ENCODE results near the gene TNFAIP6.
"Not testable (repeated sequence)": the region's sequence is repeated elsewhere in the genome, so short reads cannot be mapped to it uniquely, and the experiment has no call there.

The TNFAIP6 gene, protein sequence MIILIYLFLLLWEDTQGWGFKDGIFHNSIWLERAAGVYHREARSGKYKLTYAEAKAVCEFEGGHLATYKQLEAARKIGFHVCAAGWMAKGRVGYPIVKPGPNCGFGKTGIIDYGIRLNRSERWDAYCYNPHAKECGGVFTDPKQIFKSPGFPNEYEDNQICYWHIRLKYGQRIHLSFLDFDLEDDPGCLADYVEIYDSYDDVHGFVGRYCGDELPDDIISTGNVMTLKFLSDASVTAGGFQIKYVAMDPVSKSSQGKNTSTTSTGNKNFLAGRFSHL

GRCh38 chr2:151357359-151357758, at the start of gene TNFAIP6:
TNFAIP6 (plus strand) TSS chr2:151357592; CDS start chr2:151357667, 75 bp downstream.
- FAIRE-seq (no peak), DNase-seq (ENCODE audit: insufficient read length, low spot score) (peak; percentile 22)

DNA sequence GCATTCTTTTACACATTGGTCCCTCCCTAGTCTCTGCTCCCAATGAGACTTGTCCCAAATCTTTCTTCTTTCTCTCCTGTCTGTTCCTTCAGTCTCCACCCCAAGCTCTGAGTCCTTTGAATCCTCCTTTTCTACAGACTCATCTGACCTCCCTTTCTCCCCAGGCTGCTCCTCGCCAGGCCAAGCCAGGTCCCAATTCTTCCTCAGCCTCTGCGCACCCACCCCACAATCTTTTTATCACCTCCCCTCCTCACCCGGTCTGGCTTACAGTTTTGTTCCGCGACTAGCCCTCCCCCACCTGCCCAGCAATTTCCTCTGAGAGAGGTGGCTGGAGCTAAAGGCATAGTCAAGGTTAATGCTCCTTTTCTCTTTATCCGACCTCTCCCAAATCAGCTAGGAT, 47.1 kb upstream of the TNFAIP6 start:
- not testable (repeated sequence) for FAIRE-seq; DNase-seq (ENCODE audit: insufficient read length, low spot score)

GRCh38 chr2:151312440-151312839, 45.0 kb upstream of the TNFAIP6 start:
- not testable (repeated sequence) for DNase-seq (ENCODE audit: insufficient read length, low spot score); FAIRE-seq

GRCh38 chr2:151315381-151315903, 42.0 kb upstream of the TNFAIP6 start:
- no peak for FAIRE-seq
- DNase-seq (ENCODE audit: insufficient read length, low spot score) = no peak

DNA sequence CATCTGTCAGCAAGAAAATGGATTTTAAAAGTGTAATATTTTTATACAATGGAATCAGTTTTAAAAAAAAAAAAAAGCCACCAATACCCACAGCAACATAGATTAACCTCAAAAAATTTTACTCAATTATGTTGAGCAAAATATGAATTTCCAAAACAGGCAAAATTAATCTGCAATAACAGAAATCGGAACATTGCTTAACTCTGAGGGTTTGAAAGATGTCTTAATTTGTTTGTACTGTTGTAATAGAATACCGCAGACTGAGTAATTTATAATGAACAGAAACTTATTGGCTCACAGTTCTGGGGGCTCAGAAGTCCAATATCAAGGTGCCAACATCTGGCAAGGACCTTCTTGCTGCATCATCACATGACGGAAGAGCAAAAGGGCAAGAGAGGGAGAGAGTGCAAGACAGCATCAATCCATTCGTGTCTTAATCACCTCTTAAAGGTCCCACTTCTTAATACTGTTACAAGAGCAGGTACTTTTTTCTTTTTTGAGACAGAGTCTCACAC, 31.8 kb upstream of the TNFAIP6 start:
- FAIRE-seq = no peak

DNA sequence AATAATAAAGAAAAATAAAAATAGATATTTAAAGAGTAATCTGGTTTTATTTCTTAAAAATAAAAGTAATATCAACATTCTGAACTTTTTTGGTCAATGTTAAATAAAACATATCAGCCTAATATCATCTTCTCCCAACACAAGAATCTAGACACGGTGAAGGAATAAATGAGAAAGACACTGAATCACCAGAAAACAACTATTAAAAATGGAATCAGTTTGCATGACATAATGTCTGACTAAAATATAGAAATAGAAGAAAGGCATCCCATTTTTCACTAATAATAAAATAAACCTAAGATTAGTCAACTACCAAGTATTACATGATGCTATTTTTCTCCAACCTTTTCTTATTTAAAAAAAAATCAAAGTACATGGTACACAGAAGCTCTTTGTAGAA, 30.8 kb upstream of the TNFAIP6 start:
- FAIRE-seq = no peak
- DNase-seq (ENCODE audit: insufficient read length, low spot score) = no peak

More for the DNA sequence above, 31.8 kb upstream of the TNFAIP6 start:
- no peak for DNase-seq (ENCODE audit: insufficient read length, low spot score)

DNA sequence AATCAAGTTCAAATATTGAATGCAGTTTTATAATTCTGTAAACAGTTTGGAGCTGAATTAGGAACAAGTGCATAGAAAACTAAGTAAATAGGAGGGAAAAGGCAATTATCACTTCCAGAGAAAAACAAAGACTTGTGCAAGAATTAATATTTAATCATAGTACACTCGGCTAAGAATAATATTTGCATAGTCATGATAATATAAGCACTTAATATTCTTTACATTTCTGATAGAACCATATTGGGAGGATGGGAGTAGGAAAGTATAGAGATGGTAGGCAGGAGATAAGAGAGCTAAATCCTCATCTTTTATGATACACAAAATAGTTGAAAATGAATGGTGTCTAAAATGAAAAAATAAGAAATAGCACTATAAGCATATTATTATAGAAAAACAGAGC, 27.4 kb upstream of the TNFAIP6 start:
- no peak for FAIRE-seq
- no peak for DNase-seq (ENCODE audit: insufficient read length, low spot score)

- no peak for DNase-seq (ENCODE audit: insufficient read length, low spot score)
- no peak for FAIRE-seq
Observed at GRCh38 chr2:151333083-151333482, 24.3 kb upstream of the TNFAIP6 start.

- no peak for FAIRE-seq
- peak; percentile 60 for DNase-seq (ENCODE audit: insufficient read length, low spot score)
Observed at GRCh38 chr2:151334082-151334815, 23.1 kb upstream of the TNFAIP6 start.

- no peak for FAIRE-seq
- DNase-seq (ENCODE audit: insufficient read length, low spot score) = no peak
Observed at GRCh38 chr2:151336863-151337371, 20.5 kb upstream of the TNFAIP6 start.

DNA sequence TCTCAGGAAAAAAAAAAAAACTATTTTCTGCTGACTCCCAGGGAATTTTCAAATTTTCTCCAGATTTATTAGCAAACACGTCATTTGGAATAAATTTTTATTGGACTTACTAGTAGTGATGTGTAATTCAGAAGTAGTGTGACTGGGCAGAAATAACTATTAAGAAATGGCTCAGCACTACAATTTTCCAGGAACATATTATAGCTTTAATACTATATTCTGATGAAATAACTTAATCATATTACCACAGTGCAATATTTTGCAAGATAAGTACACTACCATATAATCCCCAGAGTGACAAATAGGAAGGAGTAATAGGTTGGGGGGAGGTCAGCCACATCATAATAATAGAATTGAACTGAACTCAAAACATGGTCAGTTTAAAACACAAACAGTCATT, 19.7 kb upstream of the TNFAIP6 start:
- no peak for DNase-seq (ENCODE audit: insufficient read length, low spot score)
- no peak for FAIRE-seq

GRCh38 chr2:151338115-151338514, 19.3 kb upstream of the TNFAIP6 start:
- no peak for DNase-seq (ENCODE audit: insufficient read length, low spot score)
- no peak for FAIRE-seq

DNA sequence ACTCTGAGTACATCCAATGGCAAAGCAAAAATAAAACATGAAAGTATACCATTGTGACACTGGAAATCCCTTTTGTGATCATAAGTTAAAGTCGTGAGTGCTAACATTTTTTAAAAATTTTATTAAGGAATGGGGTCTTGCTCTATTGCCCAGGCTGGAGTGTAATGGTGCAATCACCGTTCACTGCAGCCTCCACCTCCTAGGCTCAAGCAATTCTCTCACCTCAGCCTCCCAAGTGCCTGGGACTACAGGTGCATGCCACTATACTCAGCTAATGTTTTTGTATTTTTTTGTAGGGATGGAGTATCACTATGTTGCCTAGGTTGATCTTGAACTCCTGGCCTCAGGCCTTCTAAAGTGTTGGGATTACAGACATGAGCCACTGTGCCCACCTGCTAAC, 14.3 kb upstream of the TNFAIP6 start:
- DNase-seq (ENCODE audit: insufficient read length, low spot score) (no peak), FAIRE-seq (no peak)

- not testable (repeated sequence) for DNase-seq (ENCODE audit: insufficient read length, low spot score)
Observed at GRCh38 chr2:151344191-151344590, 13.2 kb upstream of the TNFAIP6 start.

DNA sequence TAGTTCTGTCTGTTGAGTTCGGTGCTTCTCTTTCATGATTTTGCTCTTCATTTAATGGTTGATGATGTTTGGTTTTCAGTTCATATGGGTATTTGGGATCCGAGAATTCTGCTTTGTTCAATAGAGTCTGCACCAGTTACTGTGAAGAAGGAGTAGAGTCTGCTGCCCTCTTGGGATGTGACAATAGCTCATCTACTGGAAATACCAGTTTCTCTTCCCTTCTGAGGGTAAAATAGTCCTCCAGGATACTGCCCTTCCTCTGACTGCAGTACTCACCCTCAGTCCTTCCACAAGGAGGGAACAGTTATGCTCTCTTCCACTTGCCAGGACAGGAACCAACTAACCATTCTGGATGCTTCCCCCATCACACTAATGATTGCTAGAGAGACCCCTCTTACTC, 12.5 kb upstream of the TNFAIP6 start:
- FAIRE-seq (no peak), DNase-seq (ENCODE audit: insufficient read length, low spot score) (no peak)

More at GRCh38 chr2:151344191-151344590, 13.2 kb upstream of the TNFAIP6 start:
- not testable (repeated sequence) for FAIRE-seq

DNA sequence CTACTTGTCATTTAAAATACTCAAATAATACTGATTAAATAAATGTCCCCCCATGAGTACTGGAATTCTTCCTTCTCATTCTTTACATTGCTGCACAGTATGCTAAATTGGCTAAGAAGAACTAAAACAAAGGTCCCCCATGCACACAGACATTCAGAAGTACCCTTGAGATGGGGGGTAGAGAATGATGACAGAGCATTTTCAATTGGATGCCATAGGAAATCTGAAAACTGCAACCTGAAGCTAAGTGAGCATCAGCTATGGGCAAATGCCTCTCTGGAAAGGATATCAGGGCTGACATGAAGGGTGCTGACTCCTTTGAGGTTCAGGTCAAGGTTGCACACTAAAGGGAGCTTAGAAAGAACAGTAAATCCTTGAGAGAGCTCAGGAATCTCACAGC, 10.1 kb upstream of the TNFAIP6 start:
- no peak for FAIRE-seq

GRCh38 chr2:151347906-151348305, 9.5 kb upstream of the TNFAIP6 start:
- no peak for FAIRE-seq
- no peak for DNase-seq (ENCODE audit: insufficient read length, low spot score)

More for the DNA sequence above, 10.1 kb upstream of the TNFAIP6 start:
- no peak for DNase-seq (ENCODE audit: insufficient read length, low spot score)

DNA sequence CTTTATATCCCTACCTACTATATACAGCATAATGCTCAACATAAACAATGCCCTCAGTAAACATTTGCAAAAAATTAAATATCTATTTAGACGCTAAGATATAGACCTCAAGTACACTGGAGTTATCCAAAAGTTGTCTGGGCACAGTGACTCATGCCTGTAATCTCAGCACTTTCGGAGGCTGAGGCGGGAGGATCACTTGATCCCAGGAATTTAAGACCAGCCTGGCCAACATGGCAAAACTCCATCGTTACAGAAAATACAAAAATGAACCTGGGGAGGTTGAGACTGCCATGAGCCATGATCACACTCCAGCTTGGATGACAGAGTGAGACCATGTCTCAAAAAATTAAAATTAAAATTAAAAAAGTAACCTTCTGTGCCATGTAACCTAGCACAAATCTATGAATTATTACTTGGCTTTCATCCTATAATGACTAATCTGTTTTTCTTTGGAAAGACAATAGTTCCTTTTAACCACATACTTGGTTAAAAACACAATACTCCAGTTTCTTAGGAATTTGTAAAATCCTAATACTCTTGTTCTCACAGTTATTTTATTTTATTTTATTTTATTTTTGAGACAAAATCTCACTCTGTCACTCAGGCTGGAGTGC, 6.7 kb upstream of the TNFAIP6 start:
- DNase-seq (ENCODE audit: insufficient read length, low spot score) = no peak
- FAIRE-seq = no peak

DNA sequence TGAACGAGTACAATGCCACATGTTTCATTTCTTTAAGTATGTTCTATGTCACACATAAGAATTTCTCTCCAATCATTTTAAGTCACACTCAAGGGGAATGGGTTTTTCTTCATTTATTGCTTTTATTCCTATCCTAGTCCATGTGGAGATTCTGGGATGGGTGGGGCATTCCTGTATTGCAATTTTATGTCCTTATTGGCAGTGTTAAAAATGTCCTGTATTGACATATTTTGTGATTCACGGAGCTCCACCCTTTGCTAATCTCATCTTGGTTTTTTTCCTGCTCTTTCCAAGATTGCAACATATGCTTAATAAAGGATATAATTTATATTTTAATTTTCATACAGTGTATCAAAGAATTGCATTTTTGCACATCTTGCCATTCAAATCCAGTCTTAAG, 3.4 kb upstream of the TNFAIP6 start:
- DNase-seq (ENCODE audit: insufficient read length, low spot score) = no peak
- no peak for FAIRE-seq

DNA sequence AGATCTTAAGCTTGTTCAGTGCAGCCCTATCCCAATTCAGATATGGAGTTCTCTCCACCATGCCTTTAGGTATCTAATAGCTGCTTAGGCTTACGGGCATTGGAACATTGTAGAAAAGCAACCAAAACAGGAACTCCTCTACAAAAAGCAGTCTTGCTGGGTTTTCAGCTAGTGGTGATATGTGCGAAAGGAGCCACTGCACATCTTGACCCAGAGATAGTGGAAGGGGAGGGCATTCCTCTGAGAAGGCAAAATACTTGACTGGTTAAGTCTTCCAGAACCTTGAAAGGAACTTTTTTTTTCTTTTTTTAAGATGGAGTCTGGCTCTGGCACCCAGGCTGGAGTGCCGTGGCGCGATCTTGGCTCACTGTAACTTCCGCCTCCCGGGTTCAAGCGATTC, 2.6 kb upstream of the TNFAIP6 start:
- no peak for FAIRE-seq
- DNase-seq (ENCODE audit: insufficient read length, low spot score) = no peak
